Gastroesophageal sphincter (tissue), 3 donors: Measurements from ENCODE around the gene PCSK7.

Experiments
- CTCF ChIP-seq, 4 experiments: fragments of 200-600 bp in 2 of 4; fragments of 450-650 bp in 2 of 4; sonication (generic) in 1 of 4; IDR thresholded peaks; one replicate each; pipeline ENCODE4 v1.5.1; 2017 to 2019; ENCODE audit warnings: antibody characterized with exemption in 4 of 4, mild to moderate bottlenecking in 2 of 4, moderate library complexity in 2 of 4
- POLR2A ChIP-seq, 2 donors: fragments of 450-650 bp; IDR thresholded peaks; one replicate each; pipeline ENCODE4 v1.6.1; 2017; ENCODE audit warnings: antibody characterized with exemption in 2 of 2, mild to moderate bottlenecking in 2 of 2, moderate library complexity in 1 of 2

GRCh38 chr11:117198613-117199012, 33.3 kb downstream of the PCSK7 start:
- TF ChIP-seq CTCF (IDR thresholded peaks at IDR 0.05) = no peak
- no peak for TF ChIP-seq POLR2A (IDR thresholded peaks at IDR 0.05)
